Subcutaneous adipose tissue (tissue), 4 donors: Measurements from ENCODE around the gene CDC27. TPM values are rescaled to one million over a fixed set of nuclear protein-coding genes. Genes with fewer than 3 reads are reported as not detected.

Source experiments
- total RNA-seq, 4 donors: library from RNA; depleted of rRNA; stranded (reverse); fragments of >200 nt; gene quantifications; one replicate each; pipeline ENCODE4 v1.1.0, GENCODE V29; 2016
- TF ChIP-seq, protein P1 (sequence below): fragments of 450-650 bp; IDR thresholded peaks from one replicate; pipeline ENCODE4 v1.5.1; 2016; ENCODE audit warnings: low read depth, mild to moderate bottlenecking, control low read depth, antibody characterized with exemption, moderate library complexity

Gene CDC27
- total RNA-seq, 4 donors from 2014 or later, result 62.5 to 129 (median 71.8) TPM

- TF ChIP-seq, protein P1, sequence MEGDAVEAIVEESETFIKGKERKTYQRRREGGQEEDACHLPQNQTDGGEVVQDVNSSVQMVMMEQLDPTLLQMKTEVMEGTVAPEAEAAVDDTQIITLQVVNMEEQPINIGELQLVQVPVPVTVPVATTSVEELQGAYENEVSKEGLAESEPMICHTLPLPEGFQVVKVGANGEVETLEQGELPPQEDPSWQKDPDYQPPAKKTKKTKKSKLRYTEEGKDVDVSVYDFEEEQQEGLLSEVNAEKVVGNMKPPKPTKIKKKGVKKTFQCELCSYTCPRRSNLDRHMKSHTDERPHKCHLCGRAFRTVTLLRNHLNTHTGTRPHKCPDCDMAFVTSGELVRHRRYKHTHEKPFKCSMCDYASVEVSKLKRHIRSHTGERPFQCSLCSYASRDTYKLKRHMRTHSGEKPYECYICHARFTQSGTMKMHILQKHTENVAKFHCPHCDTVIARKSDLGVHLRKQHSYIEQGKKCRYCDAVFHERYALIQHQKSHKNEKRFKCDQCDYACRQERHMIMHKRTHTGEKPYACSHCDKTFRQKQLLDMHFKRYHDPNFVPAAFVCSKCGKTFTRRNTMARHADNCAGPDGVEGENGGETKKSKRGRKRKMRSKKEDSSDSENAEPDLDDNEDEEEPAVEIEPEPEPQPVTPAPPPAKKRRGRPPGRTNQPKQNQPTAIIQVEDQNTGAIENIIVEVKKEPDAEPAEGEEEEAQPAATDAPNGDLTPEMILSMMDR, result no peak
Observed at GRCh38 chr17:47231334-47231733, 42.2 kb upstream of the CDC27 start.

- TF ChIP-seq, protein P1, result no peak
Observed at GRCh38 chr17:47230864-47231263, 41.8 kb upstream of the CDC27 start.

GRCh38 chr17:47229535-47230443, 40.7 kb upstream of the CDC27 start:
- TF ChIP-seq, protein P1, result no peak

GRCh38 chr17:47227862-47228261, 38.8 kb upstream of the CDC27 start:
- TF ChIP-seq, protein P1, result no peak

- TF ChIP-seq, protein P1, result no peak
Observed at GRCh38 chr17:47225911-47226688, 37.0 kb upstream of the CDC27 start.

GRCh38 chr17:47225436-47225858, 36.4 kb upstream of the CDC27 start:
- TF ChIP-seq, protein P1, result no peak

DNA sequence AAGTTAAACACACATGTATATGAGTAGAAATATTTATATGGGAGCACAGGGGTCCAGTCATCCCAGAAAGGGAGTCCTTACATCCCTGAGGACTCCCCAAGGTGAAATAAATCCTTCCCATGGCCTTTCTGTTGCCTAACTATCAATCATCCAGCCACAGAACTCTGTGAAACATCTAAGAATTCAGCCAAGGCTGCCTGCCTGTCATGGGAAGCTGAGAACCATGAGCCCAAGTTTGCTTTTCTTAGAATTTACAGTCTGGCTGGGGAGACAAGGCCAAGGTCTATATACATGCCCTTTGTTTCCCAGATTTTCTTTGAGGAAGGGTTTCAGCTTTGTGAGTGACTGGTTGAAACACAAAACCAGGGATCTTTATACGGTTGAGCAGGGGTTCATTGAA, 35.9 kb upstream of the CDC27 start:
- TF ChIP-seq, protein P1, result no peak
